ENCODE measurements around the gene ATXN2. TPM values are rescaled to one million over a fixed set of nuclear protein-coding genes. Genes with fewer than 3 reads are reported as not detected.

The ATXN2 gene
- total and polyA plus RNA-seq, 9 of the 15 experiments (the other 6 are each of a cell fraction or from before 2014, with no cell fraction given) = 16.8 to 67.8 (median 29.3) TPM

DNA sequence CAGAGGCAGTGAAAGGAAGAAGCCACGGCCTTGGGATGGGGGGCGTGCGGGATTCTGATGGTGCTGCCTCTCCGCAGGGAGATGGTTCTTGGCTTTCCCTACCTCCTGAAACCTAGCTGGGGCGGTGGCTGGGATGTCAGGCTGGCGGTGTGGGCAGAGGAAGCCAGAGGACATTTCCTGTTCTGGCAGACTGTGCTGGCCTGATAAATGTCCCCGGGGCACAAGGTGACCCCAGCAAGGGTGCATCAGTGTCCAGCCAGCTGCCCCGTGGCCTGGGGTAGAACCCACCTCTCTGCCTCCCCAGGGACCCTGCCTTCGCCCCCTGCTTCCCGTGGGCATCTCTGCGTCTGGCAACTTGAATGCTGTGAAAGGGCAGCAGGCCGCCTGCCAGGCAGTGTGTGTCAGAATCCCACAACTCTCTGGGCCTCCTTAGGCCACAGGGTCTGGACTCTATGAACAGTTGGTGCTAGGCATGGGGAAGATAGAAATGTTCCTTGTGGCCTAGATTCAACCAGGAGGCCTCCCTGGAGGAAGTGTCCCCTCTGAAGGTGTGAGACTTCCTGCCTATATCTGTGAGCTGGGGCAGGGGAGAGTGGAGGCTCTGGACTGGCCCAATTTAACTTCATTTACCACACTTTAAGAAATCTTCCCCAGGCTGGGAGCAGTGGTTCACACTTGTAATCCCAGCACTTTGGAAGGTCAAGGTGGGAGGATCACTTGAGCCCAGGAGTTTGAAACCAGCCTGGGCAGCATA is 188.5 kb downstream of the ATXN2 start (continued):
- TF ChIP-seq ZNF592 (IDR thresholded peaks at IDR 0.05) = peak; percentile 54; the same call in 1 of the 2 replicates
- no peak for TF ChIP-seq SRSF7 (optimal IDR thresholded peaks at IDR 0.05; ENCODE audit: low read depth, low read length)
- TF ChIP-seq SUPT5H (IDR thresholded peaks at IDR 0.05) = 0 out of 2 replicates have a peak, but pooled peaks have one; percentile 7
- TF ChIP-seq RFX1 (IDR thresholded peaks at IDR 0.05) = no peak
- no peak; the same call in 1 of the 2 replicates for TF ChIP-seq FOXK1 (CRISPR knock-in tag; IDR thresholded peaks at IDR 0.05; ENCODE audit: borderline replicate concordance)
- TF ChIP-seq CBX8 (IDR thresholded peaks at IDR 0.05; ENCODE audit: borderline replicate concordance, extremely low read depth, low read depth, low read length, poor library complexity, severe bottlenecking) = no peak
- TF ChIP-seq, protein P1, sequence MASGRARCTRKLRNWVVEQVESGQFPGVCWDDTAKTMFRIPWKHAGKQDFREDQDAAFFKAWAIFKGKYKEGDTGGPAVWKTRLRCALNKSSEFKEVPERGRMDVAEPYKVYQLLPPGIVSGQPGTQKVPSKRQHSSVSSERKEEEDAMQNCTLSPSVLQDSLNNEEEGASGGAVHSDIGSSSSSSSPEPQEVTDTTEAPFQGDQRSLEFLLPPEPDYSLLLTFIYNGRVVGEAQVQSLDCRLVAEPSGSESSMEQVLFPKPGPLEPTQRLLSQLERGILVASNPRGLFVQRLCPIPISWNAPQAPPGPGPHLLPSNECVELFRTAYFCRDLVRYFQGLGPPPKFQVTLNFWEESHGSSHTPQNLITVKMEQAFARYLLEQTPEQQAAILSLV (tag; IDR thresholded peaks at IDR 0.05) = 0 out of 2 replicates have a peak, but pooled peaks have one; percentile 17
- 0 out of 4 replicates have a peak, but pooled peaks of 1 of the 2 experiments have one; percentile 20 for TF ChIP-seq HDAC1 (IDR thresholded peaks at IDR 0.05)
- TF ChIP-seq TRIM24 (IDR thresholded peaks at IDR 0.05) = no peak
- 0 out of 2 replicates have a peak, but pooled peaks have one; percentile 37 for TF ChIP-seq KLF6 (CRISPR knock-in tag; IDR thresholded peaks at IDR 0.05; ENCODE audit: borderline replicate concordance)
- TF ChIP-seq ZNF395 (CRISPR knock-in tag; IDR thresholded peaks at IDR 0.05) = 0 out of 2 replicates have a peak, but pooled peaks have one; percentile 13
- 0 out of 2 replicates have a peak, but pooled peaks have one; percentile 5 for TF ChIP-seq GABPA (tag; conservative IDR thresholded peaks at IDR 0.05; ENCODE audit: low read depth)
- no peak for TF ChIP-seq ZNF57 (CRISPR knock-in tag; IDR thresholded peaks at IDR 0.05)
- no peak for TF ChIP-seq ZBTB26 (CRISPR knock-in tag; IDR thresholded peaks at IDR 0.05)
- peak; percentile 99 for TF ChIP-seq ZFP36 (IDR thresholded peaks at IDR 0.05; ENCODE audit: low read depth, low read length, partially characterized antibody)

All from K562 (cell line).